Esophagus muscularis mucosa (tissue), 4 donors: ENCODE measurements around the gene BMPR1A. TPM values are rescaled to one million over a fixed set of nuclear protein-coding genes. Genes with fewer than 3 reads are reported as not detected.

Experiments used
- DNase-seq: peaks from one replicate; pipeline ENCODE4 v3.0.0-alpha.2; 2017; ENCODE audit errors: extremely low spot score
- H3K27ac ChIP-seq, 4 donors: fragments of 200-600 bp; sonication (generic); replicated peaks in 1 of 4; 1 replicate in 3 of 4; 2 replicates in 1 of 4; pipeline ENCODE4 v1.5.1; 2016 to 2019; ENCODE audit warnings: mild to moderate bottlenecking in 1 of 4
- H3K27me3 ChIP-seq, 4 donors: fragments of 200-600 bp; sonication (generic); one replicate each; pipeline versions ENCODE4 v1.5.1 to v1.6.0; 2016 to 2019
- H3K36me3 ChIP-seq, 4 donors: fragments of 200-600 bp; sonication (generic); one replicate each; pipeline ENCODE4 v1.5.1; 2016 to 2019
- H3K4me1 ChIP-seq, 4 donors: fragments of 200-600 bp; sonication (generic); one replicate each; pipeline ENCODE4 v1.5.1; 2016 to 2019
- H3K4me3 ChIP-seq, 4 donors: fragments of 200-600 bp; sonication (generic); 1 replicate in 2 of 4; 2 replicates in 2 of 4; pipeline ENCODE4 v1.5.1; 2016 to 2019; ENCODE audit warnings: mild to moderate bottlenecking in 4 of 4, moderate library complexity in 1 of 4
- H3K9me3 ChIP-seq, 4 donors: fragments of 200-600 bp; sonication (generic); 1 replicate in 3 of 4; 2 replicates in 1 of 4; pipeline ENCODE4 v1.5.1; 2016 to 2019
- EP300 ChIP-seq: sonication (generic); formaldehyde crosslinking; IDR thresholded peaks from one replicate; pipeline ENCODE4 v1.6.1; 2017; ENCODE audit warnings: antibody characterized with exemption
- POLR2A ChIP-seq: fragments of 450-650 bp; IDR thresholded peaks from one replicate; pipeline ENCODE4 v1.6.1; 2017; ENCODE audit warnings: antibody characterized with exemption, moderate library complexity, mild to moderate bottlenecking, low read depth
- POLR2AphosphoS5 ChIP-seq, 2 donors: sonication (generic); formaldehyde crosslinking; IDR thresholded peaks; one replicate each; pipeline ENCODE4 v1.6.1; 2017; ENCODE audit warnings: antibody characterized with exemption in 2 of 2
- WGBS: methylation state at CpG from one replicate; pipeline ENCODE4 v1.1.5; 2018; 5-methylcytosine and 5-hydroxymethylcytosine counted together
- intact Hi-C: fragments of 100-400 bp; cut with DNase I; formaldehyde crosslinking; loops from one replicate; pipeline ENCODE4 v1.15.1; 2023
- small RNA-seq, 3 donors: library from RNA; depleted of rRNA; stranded (forward); fragments of <200 nt; gene quantifications; one replicate each; pipeline ENCODE3, GENCODE V24; 2016
- total RNA-seq, 4 donors: library from RNA; depleted of rRNA; stranded (reverse); fragments of >200 nt; gene quantifications; one replicate each; pipeline versions ENCODE4 v1.1.0 to v1.2.1, GENCODE V29; 2016
- TF ChIP-seq, protein P1 (sequence below), 3 experiments: fragments of 200-600 bp in 2 of 3; fragments of 450-650 bp in 1 of 3; sonication (generic) in 2 of 3; IDR thresholded peaks; one replicate each; pipeline ENCODE4 v1.5.1; 2017 to 2019; ENCODE audit warnings: antibody characterized with exemption in 3 of 3, mild to moderate bottlenecking in 2 of 3, moderate library complexity in 1 of 3

BMPR1A gene
- total RNA-seq, 4 donors from 2014 or later: 66.1 to 110 (median 90.5) TPM

DNA sequence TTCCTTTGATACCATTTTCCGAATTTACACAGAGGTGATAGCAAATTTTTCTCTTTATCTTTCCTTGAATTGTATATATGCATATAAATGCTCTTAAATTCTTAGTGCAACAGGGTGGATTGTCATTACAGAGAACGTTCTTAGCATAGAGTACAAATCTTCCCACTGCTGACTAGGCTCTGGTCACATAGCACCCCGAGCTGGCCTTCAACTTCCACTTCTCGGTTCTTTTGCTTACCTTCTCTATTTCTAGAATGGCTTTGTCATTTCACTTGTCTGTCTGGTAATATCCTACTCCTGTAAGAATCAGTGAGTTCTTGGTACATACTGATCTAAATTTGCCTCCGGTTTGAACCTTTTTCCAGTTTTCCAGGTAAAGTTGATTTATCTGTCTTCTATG lies 225.3 kb downstream of the BMPR1A start:
- intact Hi-C loops: no loop called here
- no peaks in the 10 kb centered on the region for H3K9me3 ChIP-seq
- no peak for TF ChIP-seq POLR2AphosphoS5 (IDR thresholded peaks at IDR 0.05)
- TF ChIP-seq, protein P1, sequence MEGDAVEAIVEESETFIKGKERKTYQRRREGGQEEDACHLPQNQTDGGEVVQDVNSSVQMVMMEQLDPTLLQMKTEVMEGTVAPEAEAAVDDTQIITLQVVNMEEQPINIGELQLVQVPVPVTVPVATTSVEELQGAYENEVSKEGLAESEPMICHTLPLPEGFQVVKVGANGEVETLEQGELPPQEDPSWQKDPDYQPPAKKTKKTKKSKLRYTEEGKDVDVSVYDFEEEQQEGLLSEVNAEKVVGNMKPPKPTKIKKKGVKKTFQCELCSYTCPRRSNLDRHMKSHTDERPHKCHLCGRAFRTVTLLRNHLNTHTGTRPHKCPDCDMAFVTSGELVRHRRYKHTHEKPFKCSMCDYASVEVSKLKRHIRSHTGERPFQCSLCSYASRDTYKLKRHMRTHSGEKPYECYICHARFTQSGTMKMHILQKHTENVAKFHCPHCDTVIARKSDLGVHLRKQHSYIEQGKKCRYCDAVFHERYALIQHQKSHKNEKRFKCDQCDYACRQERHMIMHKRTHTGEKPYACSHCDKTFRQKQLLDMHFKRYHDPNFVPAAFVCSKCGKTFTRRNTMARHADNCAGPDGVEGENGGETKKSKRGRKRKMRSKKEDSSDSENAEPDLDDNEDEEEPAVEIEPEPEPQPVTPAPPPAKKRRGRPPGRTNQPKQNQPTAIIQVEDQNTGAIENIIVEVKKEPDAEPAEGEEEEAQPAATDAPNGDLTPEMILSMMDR (IDR thresholded peaks at IDR 0.05): no peak
- no peak for TF ChIP-seq EP300
- no peak for TF ChIP-seq POLR2A

More for the DNA sequence above, 225.3 kb downstream of the BMPR1A start:
- Histone ChIP-seq H3K4me1 (peaks cover 25 to 31% (median 29%) of the 10 kb centered on the region in 4 donors), H3K27me3 (no peaks in the 10 kb centered on the region), H3K27ac (no peak overlapping the region), H3K36me3 (peaks cover 0 to 1% (median 0%) of the 10 kb centered on the region in 4 donors), H3K4me3 (no peak overlapping the region)
- 90% methylated on average over 5 of the region's 5 CpGs for WGBS
- no peak for DNase-seq

Small RNAs within 50 kb of the gene (small RNA-seq; reads per million reads assigned to genes)
- gene RNU1-19P: 0 to 0.51 (median 0) reads per million in 3 donors

Other genes with a start within 250 kb of the BMPR1A start
- gene WAPL, start 234.8 kb upstream of the BMPR1A start, total RNA-seq: 10 to 100 TPM; 34.2 to 40.5 (median 39.3) TPM
- under 1 TPM in 1 of 4 donors, not detected in 3; 0.32 TPM for gene OPN4, start 102.1 kb upstream of the BMPR1A start, total RNA-seq
- 10 to 100 TPM; 12.6 to 42.3 (median 21.6) TPM for gene LDB3, start 88.1 kb upstream of the BMPR1A start, total RNA-seq
- gene MMRN2, start 201.0 kb downstream of the BMPR1A start, total RNA-seq: 10 to 100 TPM; 24.9 to 85.9 (median 56.3) TPM
- gene SNCG, start 202.0 kb downstream of the BMPR1A start, total RNA-seq: 10 to 100 TPM; 13.3 to 41.6 (median 30.6) TPM
- gene ADIRF, start 211.9 kb downstream of the BMPR1A start, total RNA-seq: 100 to 1,000 TPM in 1 of 4 donors, 10 to 100 TPM in 3; 59.4 to 119 (median 84.8) TPM